ENCODE data around the gene P2RY1.

P2RY1 gene

DNA sequence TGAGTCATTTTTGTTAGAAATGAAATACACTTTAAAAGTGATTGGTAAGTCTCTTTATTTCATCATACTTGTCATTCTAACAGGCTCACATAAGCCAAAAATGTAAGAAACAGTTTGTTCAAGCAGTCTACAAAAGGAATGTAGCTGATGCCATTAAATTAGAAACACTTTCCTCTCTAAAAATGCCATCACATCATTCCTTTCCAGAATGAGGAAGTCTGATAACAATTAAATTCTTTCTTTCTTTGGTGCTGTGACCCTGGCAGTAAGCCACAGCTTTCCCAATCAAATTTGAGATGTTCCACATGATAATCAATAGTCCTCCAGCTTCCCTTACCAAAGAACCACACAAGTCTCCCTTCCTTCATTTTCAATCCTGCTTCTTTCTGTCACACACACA lies 9.4 kb upstream of the P2RY1 start:
- H3K36me3 ChIP-seq (ENCODE audit: control insufficient read depth, insufficient read depth, low read length), result no peaks in the 10 kb centered on the region
- no peak overlapping the region for H3K9ac ChIP-seq (ENCODE audit: low read length)
- no peaks in the 10 kb centered on the region for H3K9me3 ChIP-seq (ENCODE audit: control insufficient read depth, insufficient read depth, low read depth, low read length)
- no peaks in the 10 kb centered on the region for H3K27me3 ChIP-seq (ENCODE audit: control insufficient read depth, insufficient read depth, low read length)
- H3K4me3 ChIP-seq (ENCODE audit: low read depth, low read length), result no peak overlapping the region
- peaks cover 6% of the 10 kb centered on the region; the same call in 1 of the 2 replicates for H3K4me1 ChIP-seq (ENCODE audit: control insufficient read depth, insufficient read depth, low read length)
- H3K27ac ChIP-seq (ENCODE audit: low read depth, low read length), result no peak overlapping the region

DNA sequence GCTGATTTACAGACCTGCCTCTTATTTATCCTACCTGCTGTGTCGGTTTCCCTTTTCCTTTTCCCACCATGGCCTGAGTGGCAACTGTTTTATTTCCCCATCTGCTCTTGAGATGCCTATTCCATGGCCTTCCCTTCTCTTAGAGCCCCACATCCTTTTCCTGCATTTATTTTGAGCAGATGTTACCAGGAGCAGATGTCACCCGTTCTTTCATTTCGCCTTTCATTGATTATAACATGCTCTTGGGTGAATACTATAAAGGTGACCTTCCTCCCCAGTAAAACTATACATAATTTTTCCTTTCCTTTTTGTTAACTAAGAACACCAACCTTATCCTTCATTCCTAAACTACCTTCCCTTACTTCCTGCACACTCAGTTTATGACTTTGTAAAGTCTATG lies 8.5 kb upstream of the P2RY1 start:
- Histone ChIP-seq H3K4me3 (ENCODE audit: low read depth, low read length) (no peak overlapping the region), H3K27ac (ENCODE audit: low read depth, low read length) (no peak overlapping the region), H3K27me3 (ENCODE audit: control insufficient read depth, insufficient read depth, low read length) (no peaks in the 10 kb centered on the region), H3K36me3 (ENCODE audit: control insufficient read depth, insufficient read depth, low read length) (no peaks in the 10 kb centered on the region), H3K9me3 (ENCODE audit: control insufficient read depth, insufficient read depth, low read depth, low read length) (no peaks in the 10 kb centered on the region), H3K4me1 (ENCODE audit: control insufficient read depth, insufficient read depth, low read length) (peaks cover 6% of the 10 kb centered on the region; the same call in 1 of the 2 replicates), H3K9ac (ENCODE audit: low read length) (no peak overlapping the region)

DNA sequence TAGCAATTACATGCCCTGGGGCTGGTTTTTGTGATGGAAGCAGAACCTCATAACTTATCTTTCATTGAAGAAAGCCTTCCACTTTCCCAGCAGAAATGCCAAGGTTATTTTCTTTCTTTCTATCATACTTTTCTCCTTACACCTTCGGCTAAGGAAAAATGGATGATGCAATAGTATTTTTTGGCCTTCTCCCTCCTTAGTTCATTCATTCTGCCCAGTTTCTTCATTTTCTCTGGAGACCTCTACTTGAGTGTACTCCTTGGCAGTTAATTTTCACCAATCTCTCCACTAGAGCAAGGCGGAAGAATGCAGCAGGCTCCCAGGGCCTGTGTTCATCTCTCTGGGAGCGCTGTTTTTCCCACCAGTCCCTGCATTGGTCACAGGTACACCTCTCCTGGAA lies 7.6 kb upstream of the P2RY1 start:
- H3K9me3 ChIP-seq (ENCODE audit: control insufficient read depth, insufficient read depth, low read depth, low read length), result no peaks in the 10 kb centered on the region
- no peak overlapping the region for H3K4me3 ChIP-seq (ENCODE audit: low read depth, low read length)
- no peaks in the 10 kb centered on the region for H3K27me3 ChIP-seq (ENCODE audit: control insufficient read depth, insufficient read depth, low read length)
- peaks cover 6% of the 10 kb centered on the region; the same call in 1 of the 2 replicates for H3K4me1 ChIP-seq (ENCODE audit: control insufficient read depth, insufficient read depth, low read length)
- H3K27ac ChIP-seq (ENCODE audit: low read depth, low read length), result no peak overlapping the region
- H3K9ac ChIP-seq (ENCODE audit: low read length), result no peak overlapping the region
- H3K36me3 ChIP-seq (ENCODE audit: control insufficient read depth, insufficient read depth, low read length), result no peaks in the 10 kb centered on the region

DNA sequence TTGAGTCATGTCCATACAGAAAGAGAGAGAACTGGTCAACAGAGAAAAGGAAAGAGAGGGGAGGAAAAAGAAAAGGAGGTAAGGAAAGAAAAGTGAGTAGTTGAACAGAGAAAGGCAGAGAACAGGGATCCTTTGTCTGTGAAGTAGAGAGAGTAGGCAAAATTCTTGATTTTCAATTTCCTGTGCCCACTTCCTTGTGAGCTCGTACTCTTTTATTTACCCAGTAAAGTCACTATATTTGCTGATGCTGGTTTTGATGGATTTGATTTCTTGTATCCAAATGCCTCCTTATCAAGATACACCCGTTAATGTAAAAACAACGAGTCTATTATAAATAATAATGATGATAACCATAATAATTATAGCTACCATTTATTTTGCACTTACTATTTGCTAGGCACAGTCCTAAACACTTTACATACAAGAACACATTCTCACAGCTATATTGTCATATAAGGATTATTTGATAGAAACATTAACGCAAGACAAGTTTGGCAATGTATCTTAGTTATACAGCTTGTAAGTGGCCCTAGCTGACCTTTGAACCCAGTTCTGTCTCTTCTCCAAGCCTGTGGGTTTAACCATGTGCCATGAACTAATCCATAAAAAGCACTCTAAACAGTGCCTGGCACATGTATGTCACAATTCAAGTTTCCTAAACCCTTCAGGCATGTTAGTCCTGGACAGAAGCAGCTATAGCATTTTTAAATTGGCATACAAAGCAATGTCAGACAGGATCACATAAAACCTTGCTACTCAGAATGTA lies 6.7 kb upstream of the P2RY1 start:
- Histone ChIP-seq H3K36me3 (ENCODE audit: control insufficient read depth, insufficient read depth, low read length) (no peaks in the 10 kb centered on the region), H3K27me3 (ENCODE audit: control insufficient read depth, insufficient read depth, low read length) (no peaks in the 10 kb centered on the region; the same call in 1 of the 2 replicates), H3K9ac (ENCODE audit: low read length) (no peak overlapping the region), H3K27ac (ENCODE audit: low read depth, low read length) (no peak overlapping the region), H3K4me1 (ENCODE audit: control insufficient read depth, insufficient read depth, low read length) (peaks cover 6% of the 10 kb centered on the region; the same call in 1 of the 2 replicates), H3K9me3 (ENCODE audit: control insufficient read depth, insufficient read depth, low read depth, low read length) (no peaks in the 10 kb centered on the region), H3K4me3 (ENCODE audit: low read depth, low read length) (no peak overlapping the region)

DNA sequence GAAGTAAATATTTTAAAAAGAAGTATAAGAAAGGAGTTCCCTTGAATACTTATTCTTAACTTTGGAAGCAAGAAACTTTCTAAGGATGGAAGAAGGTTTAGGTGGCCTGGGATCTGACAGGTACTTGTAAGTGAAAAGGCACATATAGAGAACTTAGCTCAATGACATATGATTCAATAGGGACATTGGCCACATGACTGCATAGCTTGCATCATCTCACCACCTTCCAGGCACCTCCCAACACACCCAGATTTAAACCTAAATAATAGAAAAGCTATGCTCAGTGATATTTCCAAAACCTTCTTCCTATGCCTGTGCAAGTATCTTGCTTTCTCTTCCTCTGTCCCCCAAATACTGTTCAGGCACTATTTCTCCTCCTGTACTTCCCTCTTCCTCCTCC lies 4.7 kb upstream of the P2RY1 start:
- no peak overlapping the region for H3K9ac ChIP-seq (ENCODE audit: low read length)
- no peaks in the 10 kb centered on the region; the same call in 1 of the 2 replicates for H3K27me3 ChIP-seq (ENCODE audit: control insufficient read depth, insufficient read depth, low read length)
- H3K9me3 ChIP-seq (ENCODE audit: control insufficient read depth, insufficient read depth, low read depth, low read length), result no peaks in the 10 kb centered on the region
- H3K36me3 ChIP-seq (ENCODE audit: control insufficient read depth, insufficient read depth, low read length), result no peaks in the 10 kb centered on the region
- H3K4me3 ChIP-seq (ENCODE audit: low read depth, low read length), result no peak overlapping the region
- H3K4me1 ChIP-seq (ENCODE audit: control insufficient read depth, insufficient read depth, low read length), result peaks cover 10% of the 10 kb centered on the region; the same call in 1 of the 2 replicates
- H3K27ac ChIP-seq (ENCODE audit: low read depth, low read length), result no peak overlapping the region

DNA sequence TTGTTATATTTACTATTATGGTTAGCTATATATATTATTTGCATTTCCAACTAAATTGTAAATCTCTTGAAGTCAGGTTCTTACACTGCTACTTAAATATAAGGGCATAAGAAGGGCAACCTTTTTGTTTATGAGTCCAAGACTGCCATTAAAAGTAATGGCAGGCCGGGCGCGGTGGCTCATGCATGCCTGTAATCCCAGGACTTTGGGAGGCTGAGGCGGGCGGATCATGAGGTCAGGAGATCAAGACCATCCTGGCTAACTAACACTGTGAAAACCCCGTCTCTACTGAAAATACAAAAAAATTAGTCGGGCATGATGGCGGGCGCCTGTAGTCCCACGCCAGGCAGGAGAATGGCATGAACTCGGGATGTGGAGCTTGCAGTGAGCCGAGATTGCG lies 2.9 kb upstream of the P2RY1 start:
- peaks cover 16% of the 10 kb centered on the region for H3K27me3 ChIP-seq (ENCODE audit: control insufficient read depth, insufficient read depth, low read length)
- no peak overlapping the region for H3K4me3 ChIP-seq (ENCODE audit: low read depth, low read length)
- H3K9me3 ChIP-seq (ENCODE audit: control insufficient read depth, insufficient read depth, low read depth, low read length), result no peaks in the 10 kb centered on the region
- no peak overlapping the region for H3K9ac ChIP-seq (ENCODE audit: low read length)
- peaks cover 19% of the 10 kb centered on the region; the same call in 1 of the 2 replicates for H3K4me1 ChIP-seq (ENCODE audit: control insufficient read depth, insufficient read depth, low read length)
- H3K27ac ChIP-seq (ENCODE audit: low read depth, low read length), result no peak overlapping the region
- no peaks in the 10 kb centered on the region for H3K36me3 ChIP-seq (ENCODE audit: control insufficient read depth, insufficient read depth, low read length)

DNA sequence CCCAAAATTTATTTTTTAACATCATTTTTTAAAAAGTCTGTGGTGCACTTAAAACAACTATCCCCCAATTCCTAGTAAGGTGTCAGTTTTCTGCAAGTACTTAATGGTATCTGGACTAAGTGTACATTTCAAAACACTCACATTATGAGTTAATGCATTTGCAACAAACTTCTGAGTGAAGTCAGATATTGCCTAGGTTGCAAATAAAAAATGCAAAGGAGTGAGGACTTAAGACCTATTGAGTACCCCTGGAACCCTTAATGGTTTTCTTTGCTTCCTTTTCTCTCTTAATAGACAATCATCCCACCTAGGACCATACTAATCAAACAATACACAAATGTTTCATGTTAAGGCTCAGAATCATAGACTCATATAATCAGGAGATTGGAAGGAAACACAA lies 1.8 kb upstream of the P2RY1 start:
- Histone ChIP-seq H3K4me3 (ENCODE audit: low read depth, low read length) (no peak overlapping the region), H3K27ac (ENCODE audit: low read depth, low read length) (no peak overlapping the region), H3K9me3 (ENCODE audit: control insufficient read depth, insufficient read depth, low read depth, low read length) (no peaks in the 10 kb centered on the region), H3K4me1 (ENCODE audit: control insufficient read depth, insufficient read depth, low read length) (peaks cover 14% of the 10 kb centered on the region; the same call in 1 of the 2 replicates), H3K27me3 (ENCODE audit: control insufficient read depth, insufficient read depth, low read length) (peaks cover 16% of the 10 kb centered on the region), H3K36me3 (ENCODE audit: control insufficient read depth, insufficient read depth, low read length) (no peaks in the 10 kb centered on the region), H3K9ac (ENCODE audit: low read length) (no peak overlapping the region)

DNA sequence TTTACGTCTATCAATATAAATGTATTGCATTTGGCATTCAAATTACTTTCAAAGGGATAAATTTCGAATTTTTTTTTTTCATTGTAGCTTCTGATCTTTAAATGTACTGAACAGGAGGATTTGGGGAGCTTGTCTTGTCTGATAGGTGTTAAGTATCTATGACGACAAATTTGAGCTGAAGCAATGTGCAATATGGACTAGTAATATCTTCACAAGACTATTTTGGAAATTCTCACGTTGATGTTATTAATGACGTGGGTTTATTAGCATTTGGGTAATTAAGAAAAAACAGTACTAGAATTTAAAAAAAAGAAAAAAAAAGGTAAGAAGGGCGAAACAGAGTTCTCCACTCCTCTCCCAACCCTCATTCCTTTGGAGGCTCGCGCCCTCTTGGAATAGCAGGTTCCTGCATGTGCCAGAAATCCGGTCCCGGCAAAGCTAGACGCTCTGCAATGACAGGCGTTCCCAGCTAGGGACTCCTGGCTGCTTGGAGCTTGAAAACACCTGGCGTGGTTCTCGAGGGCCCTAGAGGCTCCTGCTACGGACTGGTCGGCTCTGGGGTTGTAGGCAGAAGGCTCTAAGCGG lies 648 bp upstream of the P2RY1 start:
- H3K27me3 ChIP-seq (ENCODE audit: control insufficient read depth, insufficient read depth, low read length), result peaks cover 16% of the 10 kb centered on the region
- peaks cover 14% of the 10 kb centered on the region; the same call in 1 of the 2 replicates for H3K4me1 ChIP-seq (ENCODE audit: control insufficient read depth, insufficient read depth, low read length)
- H3K36me3 ChIP-seq (ENCODE audit: control insufficient read depth, insufficient read depth, low read length), result 0 out of 2 replicates have a peak, but pooled peaks cover 4% of the 10 kb centered on the region
- peak overlapping the region; percentile 66 for H3K27ac ChIP-seq (ENCODE audit: low read depth, low read length)
- H3K9ac ChIP-seq (ENCODE audit: low read length), result peak overlapping the region; percentile 92
- H3K4me3 ChIP-seq (ENCODE audit: low read depth, low read length), result peak overlapping the region; percentile 97
- no peaks in the 10 kb centered on the region for H3K9me3 ChIP-seq (ENCODE audit: control insufficient read depth, insufficient read depth, low read depth, low read length)

DNA sequence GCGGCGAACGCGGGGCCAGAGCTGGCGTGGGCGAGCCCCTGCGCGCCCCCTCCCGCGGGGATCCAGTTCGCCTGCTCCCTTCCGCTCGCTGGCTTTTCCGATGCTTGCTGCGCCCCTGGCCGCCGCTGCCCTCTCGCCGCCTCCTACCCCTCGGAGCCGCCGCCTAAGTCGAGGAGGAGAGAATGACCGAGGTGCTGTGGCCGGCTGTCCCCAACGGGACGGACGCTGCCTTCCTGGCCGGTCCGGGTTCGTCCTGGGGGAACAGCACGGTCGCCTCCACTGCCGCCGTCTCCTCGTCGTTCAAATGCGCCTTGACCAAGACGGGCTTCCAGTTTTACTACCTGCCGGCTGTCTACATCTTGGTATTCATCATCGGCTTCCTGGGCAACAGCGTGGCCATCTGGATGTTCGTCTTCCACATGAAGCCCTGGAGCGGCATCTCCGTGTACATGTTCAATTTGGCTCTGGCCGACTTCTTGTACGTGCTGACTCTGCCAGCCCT lies 721 bp downstream of the P2RY1 start:
- peak overlapping the region; percentile 66; the same call in 1 of the 2 replicates for H3K27ac ChIP-seq (ENCODE audit: low read depth, low read length)
- H3K4me3 ChIP-seq (ENCODE audit: low read depth, low read length), result peak overlapping the region; percentile 97
- H3K36me3 ChIP-seq (ENCODE audit: control insufficient read depth, insufficient read depth, low read length), result 0 out of 2 replicates have a peak, but pooled peaks cover 7% of the 10 kb centered on the region
- H3K9ac ChIP-seq (ENCODE audit: low read length), result peak overlapping the region; percentile 92
- H3K9me3 ChIP-seq (ENCODE audit: control insufficient read depth, insufficient read depth, low read depth, low read length), result no peaks in the 10 kb centered on the region
- H3K27me3 ChIP-seq (ENCODE audit: control insufficient read depth, insufficient read depth, low read length), result peaks cover 16% of the 10 kb centered on the region
- peaks cover 14% of the 10 kb centered on the region; the same call in 1 of the 2 replicates for H3K4me1 ChIP-seq (ENCODE audit: control insufficient read depth, insufficient read depth, low read length)

DNA sequence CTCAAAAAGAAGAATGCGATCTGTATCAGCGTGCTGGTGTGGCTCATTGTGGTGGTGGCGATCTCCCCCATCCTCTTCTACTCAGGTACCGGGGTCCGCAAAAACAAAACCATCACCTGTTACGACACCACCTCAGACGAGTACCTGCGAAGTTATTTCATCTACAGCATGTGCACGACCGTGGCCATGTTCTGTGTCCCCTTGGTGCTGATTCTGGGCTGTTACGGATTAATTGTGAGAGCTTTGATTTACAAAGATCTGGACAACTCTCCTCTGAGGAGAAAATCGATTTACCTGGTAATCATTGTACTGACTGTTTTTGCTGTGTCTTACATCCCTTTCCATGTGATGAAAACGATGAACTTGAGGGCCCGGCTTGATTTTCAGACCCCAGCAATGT lies 1.3 kb downstream of the P2RY1 start:
- Histone ChIP-seq H3K27me3 (ENCODE audit: control insufficient read depth, insufficient read depth, low read length) (peaks cover 16% of the 10 kb centered on the region), H3K4me3 (ENCODE audit: low read depth, low read length) (peak overlapping the region; percentile 97), H3K9me3 (ENCODE audit: control insufficient read depth, insufficient read depth, low read depth, low read length) (no peaks in the 10 kb centered on the region), H3K4me1 (ENCODE audit: control insufficient read depth, insufficient read depth, low read length) (peaks cover 14% of the 10 kb centered on the region; the same call in 1 of the 2 replicates), H3K27ac (ENCODE audit: low read depth, low read length) (no peak overlapping the region), H3K36me3 (ENCODE audit: control insufficient read depth, insufficient read depth, low read length) (0 out of 2 replicates have a peak, but pooled peaks cover 7% of the 10 kb centered on the region), H3K9ac (ENCODE audit: low read length) (peak overlapping the region; percentile 92)

DNA sequence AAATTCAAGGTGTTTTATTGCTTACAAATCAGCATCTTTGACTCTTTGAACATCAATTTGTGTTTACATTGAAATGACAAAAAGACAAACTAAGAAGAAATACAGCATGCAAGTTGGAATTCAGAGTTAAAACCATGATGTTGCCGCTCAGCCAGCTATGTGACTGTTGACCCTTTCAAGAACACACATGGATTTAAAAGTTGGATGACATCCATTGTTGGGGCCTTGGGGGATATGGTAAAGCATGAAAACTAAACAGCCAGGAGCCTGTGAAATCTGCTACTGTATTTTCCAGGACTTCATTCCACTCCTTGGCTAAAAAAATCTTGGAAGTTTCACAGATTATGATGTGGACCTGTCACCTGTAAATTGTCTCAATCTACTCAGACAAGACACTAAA lies 4.6 kb downstream of the P2RY1 start:
- H3K4me3 ChIP-seq (ENCODE audit: low read depth, low read length), result peak overlapping the region; percentile 22; the same call in 1 of the 2 replicates

More for the DNA sequence above, 4.6 kb downstream of the P2RY1 start:
- H3K4me1 ChIP-seq (ENCODE audit: control insufficient read depth, insufficient read depth, low read length), result peaks cover 9% of the 10 kb centered on the region; the same call in 1 of the 2 replicates
- H3K27me3 ChIP-seq (ENCODE audit: control insufficient read depth, insufficient read depth, low read length), result peaks cover 16% of the 10 kb centered on the region
- H3K27ac ChIP-seq (ENCODE audit: low read depth, low read length), result no peak overlapping the region
- H3K9ac ChIP-seq (ENCODE audit: low read length), result no peak overlapping the region
- H3K36me3 ChIP-seq (ENCODE audit: control insufficient read depth, insufficient read depth, low read length), result 0 out of 2 replicates have a peak, but pooled peaks cover 7% of the 10 kb centered on the region
- no peaks in the 10 kb centered on the region for H3K9me3 ChIP-seq (ENCODE audit: control insufficient read depth, insufficient read depth, low read depth, low read length)

Data from HUES6 (cell line).